ENCODE measurements around the gene METTL22.

METTL22 gene, protein sequence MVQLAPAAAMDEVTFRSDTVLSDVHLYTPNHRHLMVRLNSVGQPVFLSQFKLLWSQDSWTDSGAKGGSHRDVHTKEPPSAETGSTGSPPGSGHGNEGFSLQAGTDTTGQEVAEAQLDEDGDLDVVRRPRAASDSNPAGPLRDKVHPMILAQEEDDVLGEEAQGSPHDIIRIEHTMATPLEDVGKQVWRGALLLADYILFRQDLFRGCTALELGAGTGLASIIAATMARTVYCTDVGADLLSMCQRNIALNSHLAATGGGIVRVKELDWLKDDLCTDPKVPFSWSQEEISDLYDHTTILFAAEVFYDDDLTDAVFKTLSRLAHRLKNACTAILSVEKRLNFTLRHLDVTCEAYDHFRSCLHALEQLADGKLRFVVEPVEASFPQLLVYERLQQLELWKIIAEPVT
- long read RNA-seq, full-length matches to known transcripts, result 21 of 72 reads
- long read RNA-seq, partial matches to known transcripts, result 7 of 72 reads
- long read RNA-seq, other reads (novel, unspliced or antisense), result 44 of 72 reads

DNA sequence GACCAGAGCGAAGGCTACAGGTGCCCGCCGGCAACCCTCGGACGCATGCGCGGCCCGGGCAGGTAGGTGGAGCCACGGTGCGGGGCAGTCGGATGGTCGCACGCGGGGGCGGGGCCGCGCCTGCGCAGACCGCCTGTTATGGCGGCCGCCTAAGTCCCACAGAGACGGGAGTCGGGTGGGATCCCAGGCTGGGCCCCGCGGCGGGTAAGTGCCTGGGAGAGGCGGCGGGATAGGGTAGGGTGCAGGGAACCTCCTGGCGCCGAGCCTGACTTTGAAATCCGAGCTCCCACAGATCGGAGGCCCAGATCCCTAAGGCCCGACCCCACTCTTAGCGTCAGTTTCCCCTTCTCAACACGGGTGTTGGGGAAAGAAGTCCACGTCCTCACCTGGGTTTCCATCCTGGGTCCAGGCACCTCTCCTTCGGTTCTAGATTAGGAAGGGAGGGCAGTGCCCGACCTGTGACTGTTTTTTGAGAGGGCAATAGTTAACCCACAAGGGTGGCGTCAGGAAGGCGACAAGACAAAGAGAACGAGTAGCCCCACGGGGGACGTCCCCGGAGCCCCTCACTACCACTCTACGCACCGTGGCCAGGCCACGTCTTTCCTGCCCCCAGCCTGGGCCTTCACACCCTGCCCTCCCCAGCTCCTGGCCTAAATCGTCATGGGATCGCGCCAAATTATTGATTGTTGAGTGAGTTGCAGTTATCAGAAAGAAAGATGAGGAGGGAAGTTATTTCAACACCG is at the start of gene METTL22:
METTL22 (plus strand) TSS at position 127 of the 743 bp plus-strand sequence. CDS start 3,968 bp downstream, outside the sequence.
- Histone ChIP-seq H3K4me3 (replicated peaks; ENCODE audit: insufficient read depth, low read length) (peak within 1 kb of the TSS; percentile 70), H3K27ac (replicated peaks) (peak within 1 kb of the TSS; percentile 84)
- peak; percentile 69 to 83 for DNase-seq (ENCODE audit: low read depth in 1 of 2, low spot score in 1 of 2)

GRCh38 chr16:8572063-8572918 is 49.2 kb upstream of the METTL22 start:
- Histone ChIP-seq H3K4me3 (replicated peaks; ENCODE audit: insufficient read depth, low read length) (no peak overlapping the region), H3K27ac (replicated peaks) (no peak overlapping the region), H3K27me3 (ENCODE audit: insufficient read depth, poor library complexity, severe bottlenecking) (no peaks in the 10 kb centered on the region)
- DNase-seq (ENCODE audit: low read depth in 1 of 2, low spot score in 1 of 2), result no peak
- TF ChIP-seq, protein P1, sequence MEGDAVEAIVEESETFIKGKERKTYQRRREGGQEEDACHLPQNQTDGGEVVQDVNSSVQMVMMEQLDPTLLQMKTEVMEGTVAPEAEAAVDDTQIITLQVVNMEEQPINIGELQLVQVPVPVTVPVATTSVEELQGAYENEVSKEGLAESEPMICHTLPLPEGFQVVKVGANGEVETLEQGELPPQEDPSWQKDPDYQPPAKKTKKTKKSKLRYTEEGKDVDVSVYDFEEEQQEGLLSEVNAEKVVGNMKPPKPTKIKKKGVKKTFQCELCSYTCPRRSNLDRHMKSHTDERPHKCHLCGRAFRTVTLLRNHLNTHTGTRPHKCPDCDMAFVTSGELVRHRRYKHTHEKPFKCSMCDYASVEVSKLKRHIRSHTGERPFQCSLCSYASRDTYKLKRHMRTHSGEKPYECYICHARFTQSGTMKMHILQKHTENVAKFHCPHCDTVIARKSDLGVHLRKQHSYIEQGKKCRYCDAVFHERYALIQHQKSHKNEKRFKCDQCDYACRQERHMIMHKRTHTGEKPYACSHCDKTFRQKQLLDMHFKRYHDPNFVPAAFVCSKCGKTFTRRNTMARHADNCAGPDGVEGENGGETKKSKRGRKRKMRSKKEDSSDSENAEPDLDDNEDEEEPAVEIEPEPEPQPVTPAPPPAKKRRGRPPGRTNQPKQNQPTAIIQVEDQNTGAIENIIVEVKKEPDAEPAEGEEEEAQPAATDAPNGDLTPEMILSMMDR (IDR thresholded peaks at IDR 0.05; ENCODE audit: insufficient read depth, low read length), result no peak
- TF ChIP-seq POLR2AphosphoS5 (IDR thresholded peaks at IDR 0.05; ENCODE audit: low read depth), result no peak
- TF ChIP-seq REST (IDR thresholded peaks at IDR 0.05; ENCODE audit: insufficient replicate concordance, low read depth), result no peak
- TF ChIP-seq SPI1 (IDR thresholded peaks at IDR 0.05; ENCODE audit: borderline replicate concordance, low read depth), result no peak
- TF ChIP-seq GABPA (IDR thresholded peaks at IDR 0.05; ENCODE audit: low read depth), result no peak

More for the DNA sequence above, at the start of gene METTL22:
- peaks cover 3% of the 10 kb centered on the region for H3K27me3 ChIP-seq (ENCODE audit: insufficient read depth, poor library complexity, severe bottlenecking)
- TF ChIP-seq, protein P1 (IDR thresholded peaks at IDR 0.05; ENCODE audit: insufficient read depth, low read length), result no peak
- peak; percentile 56; the same call in 1 of the 2 replicates for TF ChIP-seq POLR2AphosphoS5 (IDR thresholded peaks at IDR 0.05; ENCODE audit: low read depth)
- no peak for TF ChIP-seq REST (IDR thresholded peaks at IDR 0.05; ENCODE audit: insufficient replicate concordance, low read depth)
- TF ChIP-seq GABPA (IDR thresholded peaks at IDR 0.05; ENCODE audit: low read depth), result no peak
- TF ChIP-seq SPI1 (IDR thresholded peaks at IDR 0.05; ENCODE audit: borderline replicate concordance, low read depth), result no peak

- TF ChIP-seq REST (IDR thresholded peaks at IDR 0.05; ENCODE audit: insufficient replicate concordance, low read depth), result no peak
- TF ChIP-seq, protein P1 (IDR thresholded peaks at IDR 0.05; ENCODE audit: insufficient read depth, low read length), result peak; percentile 11
- TF ChIP-seq GABPA (IDR thresholded peaks at IDR 0.05; ENCODE audit: low read depth), result no peak
- no peak for TF ChIP-seq SPI1 (IDR thresholded peaks at IDR 0.05; ENCODE audit: borderline replicate concordance, low read depth)
- TF ChIP-seq POLR2AphosphoS5 (IDR thresholded peaks at IDR 0.05; ENCODE audit: low read depth), result no peak
- Histone ChIP-seq H3K27ac (replicated peaks) (no peak overlapping the region), H3K4me3 (replicated peaks; ENCODE audit: insufficient read depth, low read length) (no peak overlapping the region), H3K27me3 (ENCODE audit: insufficient read depth, poor library complexity, severe bottlenecking) (no peaks in the 10 kb centered on the region)
- peak in 1 of 2 experiments; percentile 16 for DNase-seq (ENCODE audit: low read depth in 1 of 2, low spot score in 1 of 2)
Measured at GRCh38 chr16:8572919-8573724, 48.4 kb upstream of the METTL22 start.
